HEK293 (cell line): Measurements from ENCODE around the gene IGF2BP2.

Experiments
- CTCF ChIA-PET: fragments of 350-600 bp; formaldehyde crosslinking; extraction: SDS; loops from one replicate; lab custom pipeline; 2021; ENCODE audit warnings: antibody characterized with exemption; lab: Yijun Ruan, JAX
- POLR2A ChIA-PET: fragments of 300-600 bp; formaldehyde crosslinking; extraction: SDS; loops from one replicate; lab custom pipeline; 2020; ENCODE audit warnings: antibody characterized with exemption, inconsistent platforms; lab: Yijun Ruan, JAX
- H3K27ac ChIP-seq: fragments of 200-500 bp; sonication (Bioruptor generic); 2 replicates; pipeline ENCODE4 v1.5.1; 2014; ENCODE audit warnings: low read depth, low read length, control low read depth, inconsistent platforms; ENCODE audit errors: extremely low read depth
- H3K36me3 ChIP-seq, 2 experiments: fragments of 200-500 bp in 1 of 2; sonication (Bioruptor generic) in 1 of 2; 1 replicate in 1 of 2; 2 replicates in 1 of 2; pipeline ENCODE4 v1.5.1; 2014 to 2017; ENCODE audit warnings: inconsistent platforms in 2 of 2, low read length in 2 of 2; ENCODE audit not compliant: control insufficient read depth in 2 of 2, insufficient read depth in 1 of 2
- H3K4me1 ChIP-seq: fragments of 200-500 bp; sonication (Bioruptor generic); 2 replicates; pipeline ENCODE4 v1.5.1; 2014; ENCODE audit warnings: mild to moderate bottlenecking, low read length, inconsistent platforms; ENCODE audit not compliant: control insufficient read depth, insufficient read depth
- H3K4me3 ChIP-seq: 2 replicates; pipeline ENCODE4 v1.5.1; 2011; ENCODE audit warnings: low read depth, mild to moderate bottlenecking, control low read depth, low read length, moderate library complexity
- H3K9me3 ChIP-seq: fragments of 200-500 bp; sonication (Bioruptor generic); 2 replicates; pipeline ENCODE4 v1.5.1; 2014; ENCODE audit warnings: low read depth, low read length, inconsistent platforms; ENCODE audit not compliant: control insufficient read depth, insufficient read depth
- HOXA7 ChIP-seq: sonication (generic); formaldehyde crosslinking; IDR thresholded peaks from 2 replicates; pipeline ENCODE4 v1.8.1; 2022; ENCODE audit warnings: missing genetic modification reagents, borderline replicate concordance
- RBAK ChIP-seq: fragments of 450-650 bp; formaldehyde crosslinking; IDR thresholded peaks from 2 replicates; pipeline ENCODE4 v1.5.1; 2016; ENCODE audit warnings: missing biosample characterization, missing genetic modification characterization
- TRIM28 ChIP-seq: IDR thresholded peaks from 2 replicates; pipeline ENCODE4 v1.6.1; 2011; ENCODE audit warnings: low read length, control low read depth, borderline replicate concordance
- ZFP69B ChIP-seq: fragments of 450-650 bp; formaldehyde crosslinking; IDR thresholded peaks from 2 replicates; pipeline ENCODE4 v1.5.1; 2016; ENCODE audit warnings: missing biosample characterization, missing genetic modification characterization
- ZNF223 ChIP-seq: fragments of 450-650 bp; formaldehyde crosslinking; IDR thresholded peaks from 2 replicates; pipeline ENCODE4 v1.5.1; 2016; ENCODE audit warnings: missing biosample characterization, missing genetic modification characterization
- ZNF416 ChIP-seq: fragments of 450-650 bp; formaldehyde crosslinking; IDR thresholded peaks from 2 replicates; pipeline ENCODE4 v1.5.1; 2016; ENCODE audit warnings: missing biosample characterization, missing genetic modification characterization
- ZNF558 ChIP-seq: fragments of 450-650 bp; formaldehyde crosslinking; IDR thresholded peaks from 2 replicates; pipeline ENCODE4 v1.5.1; 2016; ENCODE audit warnings: missing biosample characterization, missing genetic modification characterization
- ZNF571 ChIP-seq: fragments of 450-650 bp; formaldehyde crosslinking; IDR thresholded peaks from 2 replicates; pipeline ENCODE4 v1.5.0; 2017; ENCODE audit warnings: missing biosample characterization, missing genetic modification characterization
- ZNF596 ChIP-seq: fragments of 450-650 bp; IDR thresholded peaks from 2 replicates; pipeline ENCODE4 v1.5.0; 2018; ENCODE audit warnings: missing biosample characterization, mild to moderate bottlenecking, missing genetic modification characterization, moderate library complexity
- ZNF664 ChIP-seq: fragments of 450-650 bp; formaldehyde crosslinking; IDR thresholded peaks from 2 replicates; pipeline ENCODE4 v1.5.1; 2016; ENCODE audit warnings: missing biosample characterization, missing genetic modification characterization
- ZNF791 ChIP-seq: fragments of 450-650 bp; formaldehyde crosslinking; IDR thresholded peaks from 2 replicates; pipeline ENCODE4 v1.5.1; 2016; ENCODE audit warnings: missing biosample characterization, missing genetic modification characterization
- ZSCAN16 ChIP-seq: fragments of 450-650 bp; formaldehyde crosslinking; IDR thresholded peaks from 2 replicates; pipeline ENCODE4 v1.5.1; 2016; ENCODE audit warnings: missing biosample characterization, missing genetic modification characterization
- TF ChIP-seq, protein P1 (sequence below): fragments of 450-650 bp; formaldehyde crosslinking; IDR thresholded peaks from 2 replicates; pipeline ENCODE4 v1.5.1; 2016; ENCODE audit warnings: missing biosample characterization, missing genetic modification characterization
- TF ChIP-seq, protein P2 (sequence below): fragments of 450-650 bp; formaldehyde crosslinking; IDR thresholded peaks from 2 replicates; pipeline ENCODE4 v1.5.1; 2016; ENCODE audit warnings: missing biosample characterization, missing genetic modification characterization
- TF ChIP-seq, protein P3 (sequence below): fragments of 450-650 bp; formaldehyde crosslinking; IDR thresholded peaks from 2 replicates; pipeline ENCODE4 v1.5.1; 2017; ENCODE audit warnings: missing biosample characterization, missing genetic modification characterization
- TF ChIP-seq, protein P4 (sequence below): fragments of 450-650 bp; formaldehyde crosslinking; IDR thresholded peaks from 2 replicates; pipeline ENCODE4 v1.5.1; 2016; ENCODE audit warnings: missing biosample characterization, missing genetic modification characterization
- TF ChIP-seq, protein P5 (sequence below): sonication (generic); formaldehyde crosslinking; IDR thresholded peaks from 2 replicates; pipeline ENCODE4 v1.8.1; 2022; ENCODE audit warnings: mild to moderate bottlenecking, moderate library complexity, missing genetic modification reagents
- TF ChIP-seq, protein P6 (sequence below): fragments of 450-650 bp; formaldehyde crosslinking; IDR thresholded peaks from 2 replicates; pipeline ENCODE4 v1.5.1; 2016; ENCODE audit warnings: missing biosample characterization, missing genetic modification characterization, low read depth

Gene IGF2BP2

DNA sequence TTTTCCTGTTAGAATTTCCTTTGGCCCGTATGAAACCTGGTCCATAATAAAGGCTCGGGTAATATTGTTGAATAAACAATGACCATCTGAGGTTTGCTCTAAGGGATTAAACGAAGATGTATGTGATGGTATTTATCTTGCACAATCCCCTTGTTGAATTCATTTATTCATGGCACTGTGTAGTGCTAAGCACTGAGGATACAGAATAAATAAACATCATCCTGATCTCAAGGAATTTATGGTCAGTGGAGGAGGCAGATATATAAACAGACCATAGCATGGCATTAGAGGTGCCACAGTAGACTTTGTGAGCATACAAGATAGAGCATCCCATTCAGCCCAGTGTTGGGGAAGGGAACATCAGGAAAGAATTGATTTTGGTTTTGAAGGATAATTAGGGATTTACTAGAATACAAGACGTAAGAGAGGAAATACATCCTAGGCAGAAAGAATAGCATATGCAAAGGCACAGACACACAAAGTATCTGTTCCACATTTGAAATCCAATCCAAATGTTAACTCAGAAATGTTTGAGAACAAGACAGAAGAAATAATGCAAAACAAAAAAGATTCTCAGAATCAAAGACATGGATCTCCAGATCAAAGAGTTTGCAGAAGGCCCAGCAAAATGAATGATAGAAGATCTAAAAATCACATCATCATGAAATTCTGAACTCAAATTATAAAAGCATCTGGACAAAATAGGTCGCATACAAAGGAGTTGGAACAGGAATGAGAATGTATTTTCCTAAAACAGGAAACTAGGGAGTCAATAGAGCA lies 5.4 kb upstream of the IGF2BP2 start:
- no peaks in the 10 kb centered on the region for H3K9me3 ChIP-seq
- ChIA-PET POLR2A (no interaction called here), CTCF (no interaction called here)

DNA sequence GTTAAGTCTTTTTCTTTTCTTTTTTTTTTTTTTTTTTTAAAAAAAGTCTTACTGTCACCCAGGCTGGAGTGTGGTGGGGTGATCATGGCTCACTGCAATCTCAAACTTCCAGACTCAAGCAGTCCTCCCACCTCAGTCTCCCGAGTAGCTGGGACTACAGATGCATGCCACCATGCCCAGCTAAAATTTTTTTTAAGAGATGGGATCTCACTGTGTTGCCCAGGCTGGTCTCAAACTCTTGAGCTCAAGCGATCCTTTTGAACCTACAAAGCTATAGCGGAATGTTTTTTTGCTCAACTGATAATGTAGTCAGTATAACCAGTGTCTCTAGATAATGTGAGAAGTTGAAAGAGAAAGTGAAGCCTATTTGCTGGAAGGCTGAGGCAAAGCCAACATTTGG lies 3.9 kb upstream of the IGF2BP2 start:
- CTCF ChIA-PET, result interaction anchor here (0.6 kb wide), 1 partner anchor 142 kb away, joined by 3 read pairs; no protein-coding TSS in a partner anchor
- POLR2A ChIA-PET, result interaction anchor here (0.7 to 0.8 kb wide), 2 partner anchors 109 to 145 kb away, joined by 4 to 6 read pairs; partner anchors contain the start of gene TRA2B
- Histone ChIP-seq H3K27ac (no peak overlapping the region), H3K36me3 (peaks cover 0 to 12% of the 10 kb centered on the region in 2 experiments; a peak in 1 of 3 replicates), H3K4me1 (no peaks in the 10 kb centered on the region), H3K4me3 (no peak overlapping the region), H3K9me3 (no peaks in the 10 kb centered on the region)
- TF ChIP-seq ZNF416 (no peak), ZNF571 (no peak), ZSCAN16 (no peak), ZNF223 (no peak), ZFP69B (no peak)
- TF ChIP-seq, protein P1, sequence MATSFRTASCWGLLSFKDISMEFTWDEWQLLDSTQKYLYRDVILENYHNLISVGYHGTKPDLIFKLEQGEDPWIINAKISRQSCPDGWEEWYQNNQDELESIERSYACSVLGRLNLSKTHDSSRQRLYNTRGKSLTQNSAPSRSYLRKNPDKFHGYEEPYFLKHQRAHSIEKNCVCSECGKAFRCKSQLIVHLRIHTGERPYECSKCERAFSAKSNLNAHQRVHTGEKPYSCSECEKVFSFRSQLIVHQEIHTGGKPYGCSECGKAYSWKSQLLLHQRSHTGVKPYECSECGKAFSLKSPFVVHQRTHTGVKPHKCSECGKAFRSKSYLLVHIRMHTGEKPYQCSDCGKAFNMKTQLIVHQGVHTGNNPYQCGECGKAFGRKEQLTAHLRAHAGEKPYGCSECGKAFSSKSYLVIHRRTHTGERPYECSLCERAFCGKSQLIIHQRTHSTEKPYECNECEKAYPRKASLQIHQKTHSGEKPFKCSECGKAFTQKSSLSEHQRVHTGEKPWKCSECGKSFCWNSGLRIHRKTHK (tag by site-specific recombination), result no peak

More for the DNA sequence above, 5.4 kb upstream of the IGF2BP2 start:
- TF ChIP-seq RBAK (tag by site-specific recombination) (no peak), ZNF558 (tag by site-specific recombination) (peak; percentile 97)
- TF ChIP-seq, protein P2, sequence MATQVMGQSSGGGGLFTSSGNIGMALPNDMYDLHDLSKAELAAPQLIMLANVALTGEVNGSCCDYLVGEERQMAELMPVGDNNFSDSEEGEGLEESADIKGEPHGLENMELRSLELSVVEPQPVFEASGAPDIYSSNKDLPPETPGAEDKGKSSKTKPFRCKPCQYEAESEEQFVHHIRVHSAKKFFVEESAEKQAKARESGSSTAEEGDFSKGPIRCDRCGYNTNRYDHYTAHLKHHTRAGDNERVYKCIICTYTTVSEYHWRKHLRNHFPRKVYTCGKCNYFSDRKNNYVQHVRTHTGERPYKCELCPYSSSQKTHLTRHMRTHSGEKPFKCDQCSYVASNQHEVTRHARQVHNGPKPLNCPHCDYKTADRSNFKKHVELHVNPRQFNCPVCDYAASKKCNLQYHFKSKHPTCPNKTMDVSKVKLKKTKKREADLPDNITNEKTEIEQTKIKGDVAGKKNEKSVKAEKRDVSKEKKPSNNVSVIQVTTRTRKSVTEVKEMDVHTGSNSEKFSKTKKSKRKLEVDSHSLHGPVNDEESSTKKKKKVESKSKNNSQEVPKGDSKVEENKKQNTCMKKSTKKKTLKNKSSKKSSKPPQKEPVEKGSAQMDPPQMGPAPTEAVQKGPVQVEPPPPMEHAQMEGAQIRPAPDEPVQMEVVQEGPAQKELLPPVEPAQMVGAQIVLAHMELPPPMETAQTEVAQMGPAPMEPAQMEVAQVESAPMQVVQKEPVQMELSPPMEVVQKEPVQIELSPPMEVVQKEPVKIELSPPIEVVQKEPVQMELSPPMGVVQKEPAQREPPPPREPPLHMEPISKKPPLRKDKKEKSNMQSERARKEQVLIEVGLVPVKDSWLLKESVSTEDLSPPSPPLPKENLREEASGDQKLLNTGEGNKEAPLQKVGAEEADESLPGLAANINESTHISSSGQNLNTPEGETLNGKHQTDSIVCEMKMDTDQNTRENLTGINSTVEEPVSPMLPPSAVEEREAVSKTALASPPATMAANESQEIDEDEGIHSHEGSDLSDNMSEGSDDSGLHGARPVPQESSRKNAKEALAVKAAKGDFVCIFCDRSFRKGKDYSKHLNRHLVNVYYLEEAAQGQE (tag by site-specific recombination), result no peak
- TF ChIP-seq, all 188 proteins: peak for 1
- Histone ChIP-seq H3K36me3 (peaks cover 0 to 12% of the 10 kb centered on the region in 2 experiments; a peak in 1 of 3 replicates), H3K4me3 (no peak overlapping the region), H3K4me1 (no peaks in the 10 kb centered on the region), H3K27ac (no peak overlapping the region)

DNA sequence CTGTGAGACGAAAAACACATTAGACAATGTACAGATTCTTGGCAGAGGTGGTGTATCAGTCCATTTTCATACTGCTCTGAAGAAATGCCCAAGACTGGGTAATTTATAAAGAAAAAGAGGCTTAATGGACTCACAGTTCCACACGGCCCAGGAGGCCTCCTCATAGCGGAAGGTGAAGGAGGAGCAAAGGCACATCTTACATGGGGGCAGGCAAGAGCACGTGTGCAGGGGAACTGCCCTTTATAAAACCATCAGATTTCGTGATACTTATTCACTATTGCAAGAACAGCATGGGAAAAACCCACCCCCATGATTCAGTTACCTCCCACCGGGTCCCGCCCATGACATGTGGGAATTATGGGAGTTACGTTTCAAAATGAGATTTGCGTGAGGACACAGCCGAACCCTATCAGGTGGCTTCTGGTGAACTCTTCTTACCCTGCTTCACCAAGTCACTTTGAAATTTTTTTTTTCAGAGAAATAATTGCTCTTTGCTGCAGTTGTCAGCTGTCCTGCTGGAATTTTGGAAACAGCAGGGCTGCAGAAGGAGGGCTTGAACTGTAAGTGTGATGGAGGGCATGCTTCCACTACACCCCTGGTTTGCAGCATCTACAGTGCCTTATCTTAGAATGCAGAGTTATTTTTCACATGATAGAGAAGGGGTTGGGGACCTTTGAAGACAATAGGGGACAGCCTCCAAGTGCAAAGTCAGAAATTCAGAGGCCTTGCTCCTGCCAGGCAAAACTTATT lies 2.9 kb upstream of the IGF2BP2 start:
- no peaks in the 10 kb centered on the region for H3K9me3 ChIP-seq
- POLR2A ChIA-PET, result interaction anchor here (0.7 kb wide), 1 partner anchor 144 kb away, joined by 4 read pairs; no protein-coding TSS in a partner anchor
- CTCF ChIA-PET, result interaction anchor here (0.7 kb wide), 1 partner anchor 115 kb away, joined by 3 read pairs; no protein-coding TSS in a partner anchor
- H3K4me1 ChIP-seq, result no peaks in the 10 kb centered on the region
- no peak overlapping the region for H3K27ac ChIP-seq
- peaks cover 0 to 12% of the 10 kb centered on the region in 2 experiments; a peak in 1 of 3 replicates for H3K36me3 ChIP-seq
- H3K4me3 ChIP-seq, result no peak overlapping the region
- TF ChIP-seq ZNF596 (tag by site-specific recombination) (no peak), ZNF558 (tag by site-specific recombination) (peak; percentile 55), HOXA7 (CRISPR knock-in tag) (no peak), TRIM28 (no peak), ZNF664 (no peak), ZNF791 (tag by site-specific recombination) (no peak)
- TF ChIP-seq, protein P3, sequence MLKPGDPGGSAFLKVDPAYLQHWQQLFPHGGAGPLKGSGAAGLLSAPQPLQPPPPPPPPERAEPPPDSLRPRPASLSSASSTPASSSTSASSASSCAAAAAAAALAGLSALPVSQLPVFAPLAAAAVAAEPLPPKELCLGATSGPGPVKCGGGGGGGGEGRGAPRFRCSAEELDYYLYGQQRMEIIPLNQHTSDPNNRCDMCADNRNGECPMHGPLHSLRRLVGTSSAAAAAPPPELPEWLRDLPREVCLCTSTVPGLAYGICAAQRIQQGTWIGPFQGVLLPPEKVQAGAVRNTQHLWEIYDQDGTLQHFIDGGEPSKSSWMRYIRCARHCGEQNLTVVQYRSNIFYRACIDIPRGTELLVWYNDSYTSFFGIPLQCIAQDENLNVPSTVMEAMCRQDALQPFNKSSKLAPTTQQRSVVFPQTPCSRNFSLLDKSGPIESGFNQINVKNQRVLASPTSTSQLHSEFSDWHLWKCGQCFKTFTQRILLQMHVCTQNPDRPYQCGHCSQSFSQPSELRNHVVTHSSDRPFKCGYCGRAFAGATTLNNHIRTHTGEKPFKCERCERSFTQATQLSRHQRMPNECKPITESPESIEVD (tag by site-specific recombination), result no peak
- TF ChIP-seq, protein P4, sequence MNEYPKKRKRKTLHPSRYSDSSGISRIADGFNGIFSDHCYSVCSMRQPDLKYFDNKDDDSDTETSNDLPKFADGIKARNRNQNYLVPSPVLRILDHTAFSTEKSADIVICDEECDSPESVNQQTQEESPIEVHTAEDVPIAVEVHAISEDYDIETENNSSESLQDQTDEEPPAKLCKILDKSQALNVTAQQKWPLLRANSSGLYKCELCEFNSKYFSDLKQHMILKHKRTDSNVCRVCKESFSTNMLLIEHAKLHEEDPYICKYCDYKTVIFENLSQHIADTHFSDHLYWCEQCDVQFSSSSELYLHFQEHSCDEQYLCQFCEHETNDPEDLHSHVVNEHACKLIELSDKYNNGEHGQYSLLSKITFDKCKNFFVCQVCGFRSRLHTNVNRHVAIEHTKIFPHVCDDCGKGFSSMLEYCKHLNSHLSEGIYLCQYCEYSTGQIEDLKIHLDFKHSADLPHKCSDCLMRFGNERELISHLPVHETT (tag by site-specific recombination), result no peak
- TF ChIP-seq, protein P5, sequence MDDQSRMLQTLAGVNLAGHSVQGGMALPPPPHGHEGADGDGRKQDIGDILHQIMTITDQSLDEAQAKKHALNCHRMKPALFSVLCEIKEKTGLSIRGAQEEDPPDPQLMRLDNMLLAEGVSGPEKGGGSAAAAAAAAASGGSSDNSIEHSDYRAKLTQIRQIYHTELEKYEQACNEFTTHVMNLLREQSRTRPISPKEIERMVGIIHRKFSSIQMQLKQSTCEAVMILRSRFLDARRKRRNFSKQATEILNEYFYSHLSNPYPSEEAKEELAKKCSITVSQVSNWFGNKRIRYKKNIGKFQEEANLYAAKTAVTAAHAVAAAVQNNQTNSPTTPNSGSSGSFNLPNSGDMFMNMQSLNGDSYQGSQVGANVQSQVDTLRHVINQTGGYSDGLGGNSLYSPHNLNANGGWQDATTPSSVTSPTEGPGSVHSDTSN (CRISPR knock-in tag), result no peak
- TF ChIP-seq, protein P6, sequence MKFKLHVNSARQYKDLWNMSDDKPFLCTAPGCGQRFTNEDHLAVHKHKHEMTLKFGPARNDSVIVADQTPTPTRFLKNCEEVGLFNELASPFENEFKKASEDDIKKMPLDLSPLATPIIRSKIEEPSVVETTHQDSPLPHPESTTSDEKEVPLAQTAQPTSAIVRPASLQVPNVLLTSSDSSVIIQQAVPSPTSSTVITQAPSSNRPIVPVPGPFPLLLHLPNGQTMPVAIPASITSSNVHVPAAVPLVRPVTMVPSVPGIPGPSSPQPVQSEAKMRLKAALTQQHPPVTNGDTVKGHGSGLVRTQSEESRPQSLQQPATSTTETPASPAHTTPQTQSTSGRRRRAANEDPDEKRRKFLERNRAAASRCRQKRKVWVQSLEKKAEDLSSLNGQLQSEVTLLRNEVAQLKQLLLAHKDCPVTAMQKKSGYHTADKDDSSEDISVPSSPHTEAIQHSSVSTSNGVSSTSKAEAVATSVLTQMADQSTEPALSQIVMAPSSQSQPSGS (tag by site-specific recombination), result no peak
